ENCODE data around the gene DYSF.

- no peak for TF ChIP-seq CTCF (conservative IDR thresholded peaks at IDR 0.05; ENCODE audit: low read depth, low read length)
- TF ChIP-seq EZH2 (IDR thresholded peaks at IDR 0.05; ENCODE audit: borderline replicate concordance, low read depth, low read length, poor library complexity, severe bottlenecking) = no peak
Measured at GRCh38 chr2:71692621-71693277, 239.4 kb downstream of the DYSF start.
